HG03442 (cell line): ENCODE measurements around the gene PACRGL.

Experiments
- ATAC-seq: cut with Tn5 transposase; IDR thresholded peaks from one replicate; pipeline ENCODE4 v1.9.1; 2021; ENCODE audit warnings: mild to moderate bottlenecking, moderate library complexity; ENCODE audit not compliant: unreplicated experiment

PACRGL gene

DNA sequence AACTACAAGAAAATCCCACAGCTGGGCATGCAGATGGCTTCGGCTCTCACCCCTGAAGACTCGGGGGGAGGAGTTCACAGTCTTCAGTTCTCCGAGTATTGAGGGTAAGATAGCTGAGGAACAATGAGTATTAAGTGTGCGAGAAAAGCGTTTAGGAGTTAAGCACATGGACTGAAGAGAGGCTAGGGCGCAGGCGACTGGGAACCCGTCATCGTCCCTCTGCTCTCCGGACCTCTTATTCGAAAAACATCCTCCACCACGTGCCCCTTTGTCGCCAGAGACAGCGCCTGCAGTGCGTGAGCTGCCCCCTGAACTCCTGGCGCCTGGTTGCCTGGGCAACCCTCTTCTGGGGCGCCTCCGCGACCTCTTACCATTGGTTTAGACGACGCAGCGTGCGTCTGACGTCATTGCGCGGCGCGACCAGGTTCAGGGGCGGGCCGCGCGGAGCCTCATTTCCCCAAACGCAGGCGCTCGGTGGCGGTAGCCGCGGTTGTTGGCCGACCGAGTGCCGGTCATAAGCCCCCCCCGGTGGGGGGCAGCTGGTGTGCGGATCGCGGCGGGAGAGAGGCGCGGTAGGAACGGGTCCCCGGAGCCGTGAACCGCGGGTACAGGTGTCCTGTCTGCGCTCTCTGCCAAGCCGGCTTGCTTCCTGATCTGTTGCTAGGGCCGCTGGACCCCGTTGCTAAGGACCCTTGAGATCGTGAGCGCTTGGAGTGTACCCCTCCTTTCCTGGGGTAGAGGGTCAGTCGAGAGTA is at the start of gene PACRGL:
PACRGL (plus strand) TSS at position 452 of the 755 bp plus-strand sequence. CDS start 4,024 bp downstream, outside the sequence.
- ATAC-seq = peak; percentile 99

DNA sequence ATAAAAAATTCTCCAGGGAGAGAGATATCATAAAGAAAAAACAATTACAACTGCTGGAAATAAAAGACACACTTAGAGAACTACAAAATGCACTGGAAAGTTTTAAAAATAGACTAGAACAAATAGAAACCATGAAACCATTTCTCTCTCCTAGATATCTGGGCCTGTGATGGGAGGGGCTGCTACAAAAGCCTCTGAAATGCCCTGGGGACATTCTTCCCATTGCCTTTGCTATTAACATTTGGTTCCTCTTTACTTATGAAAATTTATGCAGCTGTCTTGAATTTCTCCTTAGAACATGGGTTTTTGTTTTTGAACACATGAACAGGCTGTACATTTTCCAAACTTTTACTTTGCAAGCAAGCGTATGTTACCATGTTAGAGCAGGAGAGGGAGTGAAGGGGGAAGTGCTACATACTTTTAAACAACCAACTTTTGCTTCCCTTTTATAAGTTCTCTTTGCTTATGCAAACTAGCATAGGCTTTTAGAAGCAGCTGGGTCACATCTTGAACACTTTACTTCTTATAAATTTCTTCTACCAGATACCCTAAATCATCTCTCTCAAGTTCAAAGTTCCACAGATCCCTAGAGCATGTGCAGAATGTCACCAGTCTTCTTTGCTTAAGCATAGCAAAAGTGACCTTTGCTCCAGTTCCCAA is 47.9 kb upstream of the PACRGL start:
- no peak for ATAC-seq

GRCh38 chr4:20658456-20658855 is 41.8 kb upstream of the PACRGL start:
- no peak for ATAC-seq

DNA sequence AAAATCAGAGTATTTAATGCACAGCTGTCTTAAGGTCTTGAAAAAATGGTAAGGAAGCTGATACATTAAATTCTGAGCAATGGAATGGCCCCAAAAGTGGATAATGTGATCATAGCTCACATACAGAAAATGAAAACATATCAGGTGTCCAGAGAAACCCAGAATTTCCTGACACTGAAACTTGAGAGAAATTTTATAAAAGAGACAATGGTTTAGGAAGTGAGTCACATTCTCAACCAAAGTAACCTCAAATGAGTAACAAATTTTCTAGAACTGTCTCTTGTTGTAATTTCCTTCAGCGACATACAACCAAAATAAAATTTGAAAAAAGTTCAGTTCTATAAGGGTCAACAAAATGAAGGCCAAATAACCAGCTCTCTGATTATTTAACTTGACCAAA is 37.4 kb upstream of the PACRGL start:
- no peak for ATAC-seq

- no peak for ATAC-seq
Measured at GRCh38 chr4:20666012-20666860, 34.0 kb upstream of the PACRGL start.

- ATAC-seq = no peak
Measured at GRCh38 chr4:20672262-20672661, 28.0 kb upstream of the PACRGL start.

DNA sequence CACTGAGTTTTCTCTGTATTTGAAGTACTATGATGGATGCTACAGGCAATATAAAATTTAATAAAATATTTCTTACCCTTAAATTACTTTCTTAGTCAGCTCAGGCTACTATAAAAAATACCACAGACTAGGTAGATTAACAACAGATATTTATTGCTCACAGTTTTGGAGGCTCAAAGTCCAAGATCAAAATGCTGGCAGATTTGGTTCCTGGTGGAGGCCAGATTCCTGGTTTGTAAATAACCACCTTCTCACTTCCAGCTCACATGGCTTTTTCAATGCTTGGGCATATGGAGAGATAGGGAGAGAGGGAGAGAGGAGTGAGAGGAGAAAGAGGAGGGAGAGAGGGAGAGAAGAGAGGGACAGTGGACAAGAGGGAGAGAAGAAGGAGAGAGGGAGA is 24.5 kb upstream of the PACRGL start:
- no peak for ATAC-seq

DNA sequence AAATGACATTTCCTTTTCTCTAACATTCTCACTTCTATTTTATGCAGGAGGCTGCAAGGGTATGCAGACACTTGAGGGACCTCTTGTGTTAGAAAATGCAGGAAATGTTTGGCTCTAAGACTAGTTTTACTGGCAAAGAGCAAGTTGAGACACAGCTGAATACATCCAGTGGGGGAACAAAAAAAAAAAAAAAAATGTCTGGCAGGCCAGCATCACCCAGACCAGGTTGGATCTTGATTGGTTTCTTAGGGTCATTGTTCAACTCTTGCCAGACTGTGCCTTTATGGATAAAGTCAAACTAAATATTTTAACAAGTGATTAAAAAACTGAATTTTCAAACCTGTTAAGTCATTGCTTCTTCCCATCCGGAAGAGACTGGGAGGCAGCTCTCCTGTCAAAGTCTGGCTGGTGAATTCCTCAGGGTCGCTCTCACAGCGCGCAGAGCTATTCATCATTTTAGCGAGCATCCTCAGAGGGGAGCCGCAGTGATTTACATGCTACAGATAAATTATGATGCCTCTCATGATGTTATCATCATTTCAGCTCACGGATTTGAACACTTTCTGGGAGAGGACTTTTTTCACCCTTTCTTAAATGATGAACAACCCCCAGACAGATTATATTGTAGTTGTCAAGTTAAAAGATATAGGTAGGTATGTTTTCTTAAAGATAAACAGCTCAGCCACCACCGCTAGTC is 23.6 kb upstream of the PACRGL start:
- no peak for ATAC-seq

DNA sequence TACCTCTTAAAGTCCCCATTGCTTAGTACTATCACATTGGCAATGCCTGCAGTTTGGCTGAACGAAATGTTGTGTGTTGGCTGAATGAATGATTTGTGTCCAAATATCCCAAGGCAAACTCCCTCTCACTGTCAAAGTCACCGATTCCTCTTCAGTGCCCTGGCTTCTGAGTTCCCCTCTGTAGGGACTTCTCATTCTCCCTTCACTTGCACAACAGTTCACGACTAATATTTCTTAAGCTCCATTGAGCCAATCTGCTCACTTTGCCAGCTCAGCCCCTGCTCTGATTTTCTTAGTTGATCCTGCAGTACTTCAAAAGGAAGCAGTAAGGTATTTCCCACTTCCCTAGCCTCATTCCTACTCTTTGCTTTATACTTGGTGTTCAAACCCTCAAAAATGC is 21.9 kb upstream of the PACRGL start:
- ATAC-seq = no peak

DNA sequence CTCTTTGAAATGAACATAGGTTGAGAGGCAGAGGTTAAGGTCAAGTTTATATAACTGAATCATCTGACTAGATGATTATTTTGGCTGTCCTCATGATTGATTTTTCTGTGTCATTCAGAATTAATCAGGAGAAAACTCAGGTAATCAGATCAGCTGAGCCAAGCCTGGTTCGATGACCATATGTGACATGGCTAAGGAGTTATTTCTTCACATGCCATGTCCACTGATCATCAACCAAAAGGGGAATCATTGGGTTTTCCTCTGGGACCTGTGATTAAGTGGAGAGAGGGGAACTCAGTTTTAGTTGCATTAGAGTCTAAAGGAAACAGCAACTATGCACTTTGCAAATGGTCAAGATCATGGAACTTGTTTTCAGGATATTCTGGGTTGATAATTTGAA is 20.3 kb upstream of the PACRGL start:
- no peak for ATAC-seq

- ATAC-seq = no peak
Measured at GRCh38 chr4:20680736-20681135, 19.5 kb upstream of the PACRGL start.

DNA sequence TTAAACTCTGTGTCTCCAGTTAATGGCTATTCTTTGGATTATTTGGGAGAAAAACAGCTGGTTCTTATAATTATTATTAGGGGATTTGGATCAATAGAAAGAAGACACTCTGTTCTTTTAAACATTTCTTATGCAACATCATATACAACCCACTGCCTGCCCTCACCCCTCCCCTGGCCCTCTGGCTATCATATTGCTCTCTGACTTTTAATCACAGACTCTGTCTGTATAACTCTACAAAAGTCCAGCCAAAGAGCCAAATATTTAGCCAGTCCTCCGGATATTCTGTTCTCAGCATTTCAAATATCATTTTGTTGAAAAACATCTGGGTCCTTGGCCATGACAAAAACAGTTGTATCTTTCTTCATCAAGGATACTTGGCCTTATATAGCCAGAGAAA is 19.0 kb upstream of the PACRGL start:
- ATAC-seq = no peak

DNA sequence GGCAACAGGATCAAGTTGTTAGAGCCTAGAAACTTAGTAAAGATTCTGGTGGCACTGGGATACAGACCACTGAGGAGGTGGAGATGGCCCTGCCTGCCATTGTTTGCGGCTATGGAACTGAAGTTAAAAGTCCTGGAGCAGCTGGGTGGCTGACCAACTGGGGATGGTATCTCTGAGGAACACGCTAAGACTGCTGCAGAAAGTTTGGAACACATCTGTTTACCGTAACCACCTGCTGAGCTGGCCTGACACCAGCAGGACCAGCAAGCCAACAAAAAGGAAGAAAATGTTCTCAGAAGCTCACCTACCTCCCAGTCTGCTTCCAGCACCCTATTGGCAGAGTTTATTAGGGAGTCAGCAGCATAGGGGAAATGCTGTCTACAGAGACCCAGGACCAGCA is 17.4 kb upstream of the PACRGL start:
- no peak for ATAC-seq

DNA sequence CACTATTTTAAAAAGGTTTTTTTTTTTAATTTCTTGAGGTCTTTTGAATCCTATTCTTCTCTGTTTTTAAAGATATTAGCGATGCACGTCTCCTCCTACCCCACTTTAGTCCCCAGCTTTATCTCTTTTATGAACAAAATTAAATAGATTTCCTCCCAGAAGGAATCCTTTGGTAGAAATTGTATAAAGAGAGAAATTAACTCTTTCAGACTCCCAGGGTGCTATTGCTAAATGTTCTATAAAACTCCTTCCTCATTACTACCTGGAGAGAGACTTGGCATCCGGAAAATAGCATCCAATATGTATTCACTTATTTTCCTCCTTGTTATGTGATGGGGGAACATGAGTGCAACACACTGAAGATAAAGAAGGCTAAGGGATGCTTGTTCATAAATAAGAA is 16.5 kb upstream of the PACRGL start:
- ATAC-seq = no peak

GRCh38 chr4:20684852-20685763 is 15.2 kb upstream of the PACRGL start:
- no peak for ATAC-seq

DNA sequence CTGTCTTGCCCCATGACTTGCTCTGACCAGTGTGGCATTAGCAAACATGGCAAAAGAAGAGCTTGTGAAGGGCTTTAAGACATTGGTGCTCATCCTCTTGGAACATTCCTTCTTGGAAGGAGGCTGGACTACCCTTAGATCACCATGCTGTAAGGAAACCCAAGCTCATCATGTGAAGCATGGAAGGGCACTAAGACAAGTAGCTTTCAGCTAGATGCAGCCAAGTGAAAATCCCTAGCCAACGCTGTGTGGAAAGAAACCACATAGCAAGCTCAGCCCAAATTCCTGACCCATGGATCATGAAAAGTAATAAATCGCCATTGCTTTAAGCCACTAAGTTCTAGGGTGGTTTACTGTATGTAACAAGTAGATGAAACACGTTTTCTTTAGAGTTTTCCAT is 12.4 kb upstream of the PACRGL start:
- no peak for ATAC-seq

DNA sequence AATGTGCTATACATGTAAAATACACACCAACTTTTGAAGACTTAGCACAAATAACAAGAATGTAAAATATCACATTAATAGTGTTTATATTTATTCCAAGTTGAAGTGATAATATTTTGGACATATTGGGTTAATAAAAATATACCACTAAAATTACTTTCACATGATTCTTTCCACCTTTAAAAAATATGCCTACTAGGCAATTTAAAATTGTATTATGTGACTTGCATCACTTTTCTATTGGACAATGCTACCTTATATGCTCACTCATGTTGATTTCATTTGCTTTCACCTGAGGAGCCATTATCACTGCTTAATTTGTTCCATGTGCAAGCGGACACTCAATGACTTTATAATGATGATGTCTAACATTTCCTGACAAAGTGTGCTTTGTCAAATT is 3.4 kb upstream of the PACRGL start:
- no peak for ATAC-seq

- no peak for ATAC-seq
Measured at GRCh38 chr4:20698382-20698781, 1.9 kb upstream of the PACRGL start.

DNA sequence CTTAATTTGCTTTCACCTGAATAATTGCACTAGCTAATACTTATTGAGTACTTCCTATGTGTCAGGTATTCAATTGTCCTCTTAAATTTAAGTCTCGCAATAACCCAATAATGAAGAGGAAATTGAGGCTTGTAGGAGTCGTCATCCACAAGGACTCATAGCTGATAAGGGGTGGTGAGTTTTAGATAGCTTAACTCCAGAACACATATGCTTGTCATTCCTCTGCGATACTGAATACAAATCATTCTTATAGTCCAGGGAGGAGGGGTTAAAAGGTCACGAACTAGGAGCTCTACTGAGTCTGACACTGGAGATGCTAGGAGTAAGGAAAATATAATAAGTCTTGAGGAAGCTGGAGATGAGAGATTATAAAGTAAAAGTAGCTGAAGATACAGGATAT is 1.4 kb upstream of the PACRGL start:
- ATAC-seq = no peak

DNA sequence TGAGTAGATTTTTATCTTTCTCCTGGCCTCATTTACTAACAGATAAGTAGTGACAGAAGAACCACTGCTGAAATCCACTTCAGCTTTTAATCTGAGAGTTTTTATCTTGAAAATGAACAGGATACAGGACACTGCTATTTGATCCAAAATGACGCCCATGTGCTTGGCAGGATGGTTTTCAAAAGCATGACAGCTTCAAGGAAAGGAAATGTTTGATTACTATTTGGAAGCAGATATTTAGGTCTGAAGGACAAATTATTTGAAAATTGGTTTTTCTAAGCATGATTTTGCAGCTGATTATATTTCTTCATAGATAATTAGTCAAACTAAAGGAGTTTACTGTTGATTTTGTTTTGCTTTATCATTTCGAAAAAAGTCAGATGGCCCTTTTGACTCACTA is 11.1 kb downstream of the PACRGL start:
- no peak for ATAC-seq
